ENCODE results near the gene DUSP2. TPM values are rescaled to one million over a fixed set of nuclear protein-coding genes. Genes with fewer than 3 reads are reported as not detected.

DUSP2 gene
- total and polyA plus RNA-seq, 10 of the 15 experiments (the other 5 are each of a cell fraction or from before 2014, with no cell fraction given): 9.7 to 212 (median 57.2) TPM

DNA sequence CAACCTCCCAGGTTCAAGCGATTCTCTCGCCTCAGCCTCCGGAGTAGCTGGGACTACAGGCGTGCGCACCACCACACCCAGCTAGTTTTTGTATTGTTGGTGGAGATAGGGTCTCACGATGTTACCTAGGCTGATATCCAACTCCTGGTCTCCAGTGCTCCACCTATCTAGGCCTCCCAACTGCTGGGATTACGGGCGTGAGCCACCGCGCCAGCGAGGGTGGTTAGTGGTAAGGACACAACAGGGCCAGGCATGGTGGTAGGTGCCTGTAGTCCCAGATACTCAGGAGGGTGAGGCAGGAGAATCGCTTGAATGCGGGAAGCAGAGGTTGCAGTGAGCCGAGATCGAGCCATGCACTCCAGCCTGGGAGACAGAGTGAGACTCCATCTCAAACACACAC, 26.6 kb upstream of the DUSP2 start:
- in situ Hi-C loops (cut with MboI): no loop called here
- 94% methylated on average over 15 of the region's 15 CpGs for WGBS (ENCODE audit: insufficient coverage, insufficient replicate concordance, low lambda C conversion rate, missing lambda C conversion rate)
- TF ChIP-seq, protein P1, sequence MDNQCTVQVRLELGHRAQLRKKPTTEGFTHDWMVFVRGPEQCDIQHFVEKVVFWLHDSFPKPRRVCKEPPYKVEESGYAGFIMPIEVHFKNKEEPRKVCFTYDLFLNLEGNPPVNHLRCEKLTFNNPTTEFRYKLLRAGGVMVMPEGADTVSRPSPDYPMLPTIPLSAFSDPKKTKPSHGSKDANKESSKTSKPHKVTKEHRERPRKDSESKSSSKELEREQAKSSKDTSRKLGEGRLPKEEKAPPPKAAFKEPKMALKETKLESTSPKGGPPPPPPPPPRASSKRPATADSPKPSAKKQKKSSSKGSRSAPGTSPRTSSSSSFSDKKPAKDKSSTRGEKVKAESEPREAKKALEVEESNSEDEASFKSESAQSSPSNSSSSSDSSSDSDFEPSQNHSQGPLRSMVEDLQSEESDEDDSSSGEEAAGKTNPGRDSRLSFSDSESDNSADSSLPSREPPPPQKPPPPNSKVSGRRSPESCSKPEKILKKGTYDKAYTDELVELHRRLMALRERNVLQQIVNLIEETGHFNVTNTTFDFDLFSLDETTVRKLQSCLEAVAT (IDR thresholded peaks at IDR 0.05): 0 out of 2 replicates have a peak, but pooled peaks have one; percentile 25
- TF ChIP-seq, protein P2, sequence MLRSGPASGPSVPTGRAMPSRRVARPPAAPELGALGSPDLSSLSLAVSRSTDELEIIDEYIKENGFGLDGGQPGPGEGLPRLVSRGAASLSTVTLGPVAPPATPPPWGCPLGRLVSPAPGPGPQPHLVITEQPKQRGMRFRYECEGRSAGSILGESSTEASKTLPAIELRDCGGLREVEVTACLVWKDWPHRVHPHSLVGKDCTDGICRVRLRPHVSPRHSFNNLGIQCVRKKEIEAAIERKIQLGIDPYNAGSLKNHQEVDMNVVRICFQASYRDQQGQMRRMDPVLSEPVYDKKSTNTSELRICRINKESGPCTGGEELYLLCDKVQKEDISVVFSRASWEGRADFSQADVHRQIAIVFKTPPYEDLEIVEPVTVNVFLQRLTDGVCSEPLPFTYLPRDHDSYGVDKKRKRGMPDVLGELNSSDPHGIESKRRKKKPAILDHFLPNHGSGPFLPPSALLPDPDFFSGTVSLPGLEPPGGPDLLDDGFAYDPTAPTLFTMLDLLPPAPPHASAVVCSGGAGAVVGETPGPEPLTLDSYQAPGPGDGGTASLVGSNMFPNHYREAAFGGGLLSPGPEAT (IDR thresholded peaks at IDR 0.05; ENCODE audit: low read depth): no peak
- TF ChIP-seq CREB1 (IDR thresholded peaks at IDR 0.05; ENCODE audit: low read depth) (no peak), ESRRA (IDR thresholded peaks at IDR 0.05; ENCODE audit: low read length) (no peak), PAX8 (IDR thresholded peaks at IDR 0.05) (no peak), ZNF24 (IDR thresholded peaks at IDR 0.05) (no peak), ZNF207 (IDR thresholded peaks at IDR 0.05; ENCODE audit: borderline replicate concordance) (no peak)
- TF ChIP-seq, protein P3, sequence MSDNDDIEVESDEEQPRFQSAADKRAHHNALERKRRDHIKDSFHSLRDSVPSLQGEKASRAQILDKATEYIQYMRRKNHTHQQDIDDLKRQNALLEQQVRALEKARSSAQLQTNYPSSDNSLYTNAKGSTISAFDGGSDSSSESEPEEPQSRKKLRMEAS (IDR thresholded peaks at IDR 0.05; ENCODE audit: low read depth, low read length): no peak
- peaks cover 12% of the 10 kb centered on the region for H3K4me1 ChIP-seq (ENCODE audit: control insufficient read depth, insufficient read depth, low read length)
- H2AFZ ChIP-seq (ENCODE audit: control insufficient read depth, low read depth, low read length): no peak overlapping the region
- H3K36me3 ChIP-seq (ENCODE audit: control insufficient read depth in 2 of 2, insufficient read depth in 2 of 2, low read length in 1 of 2): no peaks in the 10 kb centered on the region
- no peak overlapping the region for H3K27ac ChIP-seq (ENCODE audit: control insufficient read depth, insufficient read depth)
- BruUV-seq (replicated peaks): no TSS peak
- ChIA-PET SMC1A (ENCODE audit: uncharacterized antibody, unreplicated experiment) (interaction anchor here (7.5 kb wide), 1 partner anchor 30 kb away, joined by 338 read pairs; the partner anchor contains the start of genes ASTL and DUSP2), POLR2A (interaction anchor here (1.7 kb wide), 1 partner anchor 32 kb away, joined by 3 read pairs; no protein-coding TSS in a partner anchor), RAD21 (ENCODE audit: unreplicated experiment) (interaction anchor here (8.9 kb wide), 1 partner anchor 30 kb away, joined by 463 read pairs; the partner anchor contains the start of genes ASTL and DUSP2), CTCF (interaction anchor here (10.6 kb wide), 1 partner anchor 30 kb away, joined by 535 read pairs; the partner anchor contains the start of genes ASTL and DUSP2)
- H3K79me2 ChIP-seq (ENCODE audit: control insufficient read depth, insufficient read depth, low read length): no peaks in the 10 kb centered on the region
- ATAC-seq: no peak
- H4K20me1 ChIP-seq (ENCODE audit: control insufficient read depth, insufficient read depth): no peaks in the 10 kb centered on the region
- H3K9ac ChIP-seq (ENCODE audit: control insufficient read depth, insufficient read depth, low read length): no peak overlapping the region
- FAIRE-seq: no peak
- H3K9me3 ChIP-seq (replicated peaks; ENCODE audit: control insufficient read depth, insufficient read depth, low read length): no peaks in the 10 kb centered on the region; the same call in 2 of the 3 replicates
- no peak overlapping the region for H3K4me2 ChIP-seq (ENCODE audit: control insufficient read depth, insufficient read depth)
- intact Hi-C loops (cut with micrococcal nuclease; ENCODE audit: unreplicated experiment): no loop called here
- H3K27me3 ChIP-seq (replicated peaks in 1 of 2; ENCODE audit: control insufficient read depth in 2 of 2, insufficient read depth in 2 of 2, low read length in 1 of 2): no peaks in the 10 kb centered on the region
- no peak overlapping the region for H3K4me3 ChIP-seq
- DNase-seq (ENCODE audit: low read depth, low spot score): no peak

All from GM12878 (cell line).